GM19372 (cell line): ENCODE data around the gene EIF5.
"Not testable (repeated sequence)": the region's sequence is repeated elsewhere in the genome, so short reads cannot be mapped to it uniquely, and the experiment has no call there.

Source experiments
- ATAC-seq: cut with Tn5 transposase; IDR thresholded peaks from one replicate; pipeline ENCODE4 v1.9.1; 2021; ENCODE audit warnings: mild to moderate bottlenecking, low read depth, moderate library complexity; ENCODE audit not compliant: unreplicated experiment

EIF5 gene

GRCh38 chr14:103332143-103332919 is 1.7 kb upstream of the EIF5 start:
- no peak for ATAC-seq

- peak; percentile 20 for ATAC-seq
These were observed 896 bp downstream of the EIF5 start for GRCh38 chr14:103334644-103335622.

- no peak for ATAC-seq
These were observed 2.2 kb downstream of the EIF5 start for GRCh38 chr14:103336191-103336590.

GRCh38 chr14:103337794-103338193 is 3.8 kb downstream of the EIF5 start:
- no peak for ATAC-seq

GRCh38 chr14:103339561-103339960 is 5.5 kb downstream of the EIF5 start:
- ATAC-seq = no peak

- ATAC-seq = no peak
These were observed 6.6 kb downstream of the EIF5 start for GRCh38 chr14:103340480-103341212.

GRCh38 chr14:103341250-103342129 is 7.5 kb downstream of the EIF5 start:
- ATAC-seq = no peak

GRCh38 chr14:103343164-103343879 is 9.3 kb downstream of the EIF5 start:
- no peak for ATAC-seq

GRCh38 chr14:103343905-103344797 is 10.1 kb downstream of the EIF5 start:
- ATAC-seq = no peak

- no peak for ATAC-seq
These were observed 12.2 kb downstream of the EIF5 start for GRCh38 chr14:103346286-103346685.

- ATAC-seq = no peak
These were observed 13.2 kb downstream of the EIF5 start for GRCh38 chr14:103347091-103347815.

GRCh38 chr14:103348154-103348553 is 14.1 kb downstream of the EIF5 start:
- ATAC-seq = no peak

GRCh38 chr14:103349982-103350381 is 15.9 kb downstream of the EIF5 start:
- ATAC-seq = no peak

- ATAC-seq = no peak
These were observed 19.3 kb downstream of the EIF5 start for GRCh38 chr14:103353362-103353761.

- ATAC-seq = no peak
These were observed 20.1 kb downstream of the EIF5 start for GRCh38 chr14:103354141-103354540.

GRCh38 chr14:103356024-103356682 is 22.1 kb downstream of the EIF5 start:
- no peak for ATAC-seq

- not testable (repeated sequence) for ATAC-seq
These were observed 23.5 kb downstream of the EIF5 start for GRCh38 chr14:103357552-103357951.
